NCI-H82 treated with DMSO at 0.1 percent for 48 hours (cell line): Measurements from ENCODE around the gene SAMD15.
"Not testable (repeated sequence)": the region's sequence is repeated elsewhere in the genome, so short reads cannot be mapped to it uniquely, and the experiment has no call there.

Experiments used
- DNase-seq: peaks from one replicate; lab custom pipeline; 2025; ENCODE audit not compliant: unreplicated experiment; lab: John Stamatoyannopoulos, UW

SAMD15 gene

GRCh38 chr14:77375164-77375950 is 1.8 kb upstream of the SAMD15 start:
- DNase-seq, result no peak

GRCh38 chr14:77375973-77376770 is 1.0 kb upstream of the SAMD15 start:
- DNase-seq, result no peak

DNA sequence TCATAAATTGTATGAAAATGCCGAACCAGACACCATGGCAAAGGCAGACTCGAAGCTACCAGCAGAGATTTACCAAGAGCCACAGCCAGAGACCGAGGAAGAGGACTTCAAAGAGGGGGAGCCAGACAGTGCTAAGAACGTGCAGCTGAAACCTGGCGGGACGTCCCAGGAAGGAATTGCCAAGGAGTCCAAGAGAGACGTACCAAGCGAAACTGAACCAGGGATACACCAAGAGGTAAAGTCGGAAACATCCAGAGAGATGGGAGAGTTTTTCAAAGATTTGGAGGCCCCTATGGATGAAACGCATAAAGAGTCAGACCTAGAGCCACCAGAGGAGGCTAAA is 294 bp downstream of the SAMD15 start:
- no peak for DNase-seq

DNA sequence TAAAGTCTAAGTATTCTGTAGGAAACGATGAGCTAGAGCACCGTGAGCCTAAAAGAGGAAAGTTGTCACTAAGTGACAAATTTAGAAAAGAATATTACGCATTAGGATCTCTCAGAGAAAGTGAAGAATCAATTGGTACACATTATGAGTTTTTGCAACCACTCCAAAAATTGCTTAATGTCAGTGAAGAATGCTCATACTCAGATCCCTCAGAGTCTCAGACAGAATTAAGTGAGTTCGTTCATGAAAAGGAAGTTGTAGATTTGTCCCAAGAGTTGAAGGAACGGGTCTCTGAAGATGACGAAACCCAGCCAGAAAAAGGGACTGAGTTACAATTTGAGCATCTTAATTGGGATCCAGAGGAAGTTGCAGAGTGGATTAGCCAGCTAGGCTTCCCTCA is 1.5 kb downstream of the SAMD15 start:
- no peak for DNase-seq

DNA sequence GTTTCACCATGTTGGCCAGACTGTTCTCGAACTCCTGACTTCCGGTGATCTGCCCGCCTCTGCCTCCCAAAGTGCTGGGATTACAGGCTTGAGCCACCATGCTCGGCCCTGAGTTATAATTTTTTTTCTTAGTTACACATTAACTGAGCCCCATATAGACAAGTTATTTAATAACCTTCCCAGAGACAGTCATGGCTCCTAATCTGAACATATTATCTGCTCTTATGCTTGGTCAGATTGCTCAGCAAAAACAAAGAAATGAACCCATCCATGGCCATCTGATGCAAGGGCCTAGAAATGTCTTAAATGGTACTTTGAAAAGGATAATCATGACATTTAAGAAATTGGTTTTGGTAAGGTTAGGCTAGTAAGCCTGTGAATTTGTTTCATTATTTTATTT is 13.0 kb downstream of the SAMD15 start:
- no peak for DNase-seq

DNA sequence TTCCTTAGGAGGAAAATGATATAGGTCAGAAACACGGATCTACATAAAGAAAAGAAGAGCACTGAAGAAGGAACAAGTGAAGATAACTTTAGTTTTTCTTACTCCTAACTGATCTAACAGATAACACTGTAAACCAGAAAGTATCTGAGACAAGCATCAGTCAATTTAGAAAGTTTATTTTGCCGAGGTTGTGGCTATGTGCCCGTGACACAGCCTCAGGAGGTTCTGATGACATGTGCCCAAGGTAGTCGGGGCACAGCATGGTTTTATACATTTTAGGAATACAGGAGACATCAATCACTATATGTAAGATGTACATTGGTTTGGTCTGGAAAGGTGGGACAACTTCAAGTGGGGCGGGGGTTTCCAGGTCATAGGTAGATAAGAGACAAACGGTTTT is 23.0 kb downstream of the SAMD15 start:
- DNase-seq, result no peak

GRCh38 chr14:77403768-77404167 is 26.6 kb downstream of the SAMD15 start:
- no peak for DNase-seq

- no peak for DNase-seq
Observed at GRCh38 chr14:77406086-77406485, 28.9 kb downstream of the SAMD15 start.

DNA sequence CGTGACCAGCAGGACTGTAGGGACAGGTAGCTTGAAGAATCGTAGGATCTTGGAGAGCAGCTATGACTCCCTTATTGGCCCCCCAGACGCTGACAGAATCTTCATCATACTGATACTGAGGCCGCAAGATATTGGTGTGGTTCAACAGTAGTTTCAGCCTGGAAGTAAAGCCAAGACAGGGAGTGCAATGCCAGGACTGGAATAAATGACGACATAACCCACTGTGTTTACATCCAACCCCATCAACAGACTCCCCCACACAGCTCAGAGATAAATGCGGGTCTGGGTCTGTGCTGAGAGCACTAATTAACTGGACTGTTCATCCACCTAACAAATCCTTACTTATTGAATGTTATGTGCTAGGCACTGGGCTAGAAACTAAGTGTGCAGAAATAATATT is 29.5 kb downstream of the SAMD15 start:
- no peak for DNase-seq

DNA sequence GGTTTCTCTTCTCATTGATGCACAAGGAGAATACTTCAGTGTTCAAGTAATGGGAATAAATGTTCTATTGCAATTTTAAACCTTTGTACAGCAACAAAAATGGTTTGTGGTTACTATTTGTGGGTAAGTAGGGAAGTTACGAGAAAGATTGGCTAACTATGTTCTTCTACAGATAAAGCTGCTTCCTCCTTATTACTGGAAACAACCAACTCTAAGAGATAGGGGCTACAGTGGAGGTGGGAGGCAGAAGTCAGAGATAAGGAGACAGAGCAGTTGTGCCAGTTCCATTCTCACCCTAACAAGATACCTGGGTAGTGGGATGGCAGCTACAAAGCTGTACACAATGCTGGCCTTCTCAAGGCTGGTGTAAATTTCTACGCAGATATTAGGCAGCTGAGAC is 30.0 kb downstream of the SAMD15 start:
- DNase-seq, result no peak

DNA sequence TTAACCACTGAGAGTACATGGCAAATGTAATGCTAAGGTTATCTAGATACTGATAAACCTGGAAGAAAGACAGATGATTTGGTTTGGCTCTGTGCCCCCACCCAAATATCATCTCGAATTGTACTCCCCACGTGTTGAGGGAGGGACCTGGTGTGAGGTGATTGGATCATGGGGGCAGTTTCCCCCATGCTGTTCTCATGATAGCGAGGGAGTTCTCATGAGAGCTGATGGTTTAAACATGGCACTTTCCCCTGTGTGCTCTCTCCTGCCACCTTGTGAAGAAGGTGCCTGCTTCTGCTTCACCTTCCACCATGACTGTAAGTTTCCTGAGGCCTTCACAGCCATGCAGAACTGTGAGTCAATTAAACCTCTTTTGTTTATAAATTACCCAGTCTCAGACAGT is 32.0 kb downstream of the SAMD15 start:
- no peak for DNase-seq

GRCh38 chr14:77415403-77416030 is 38.3 kb downstream of the SAMD15 start:
- DNase-seq, result not testable (repeated sequence)

DNA sequence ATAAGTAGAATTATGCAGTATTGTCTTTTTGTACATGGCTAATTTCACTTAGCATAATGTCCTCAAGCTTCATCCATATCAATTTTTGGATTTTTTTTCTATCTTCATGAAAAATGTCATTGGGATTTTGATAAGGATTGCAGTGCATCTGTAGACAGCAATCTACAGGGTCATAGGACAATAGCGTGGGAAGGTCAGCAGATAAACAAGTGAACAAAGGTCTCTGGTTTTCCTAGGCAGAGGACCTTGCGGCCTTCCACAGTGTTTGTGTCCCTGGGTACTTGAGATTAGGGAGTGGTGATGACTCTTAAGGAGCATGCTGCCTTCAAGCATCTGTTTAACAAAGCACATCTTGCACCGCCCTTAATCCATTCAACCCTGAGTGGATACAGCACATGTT is 38.9 kb downstream of the SAMD15 start:
- not testable (repeated sequence) for DNase-seq

- no peak for DNase-seq
Observed at GRCh38 chr14:77416836-77417235, 39.7 kb downstream of the SAMD15 start.

- no peak for DNase-seq
Observed at GRCh38 chr14:77421201-77421600, 44.0 kb downstream of the SAMD15 start.

DNA sequence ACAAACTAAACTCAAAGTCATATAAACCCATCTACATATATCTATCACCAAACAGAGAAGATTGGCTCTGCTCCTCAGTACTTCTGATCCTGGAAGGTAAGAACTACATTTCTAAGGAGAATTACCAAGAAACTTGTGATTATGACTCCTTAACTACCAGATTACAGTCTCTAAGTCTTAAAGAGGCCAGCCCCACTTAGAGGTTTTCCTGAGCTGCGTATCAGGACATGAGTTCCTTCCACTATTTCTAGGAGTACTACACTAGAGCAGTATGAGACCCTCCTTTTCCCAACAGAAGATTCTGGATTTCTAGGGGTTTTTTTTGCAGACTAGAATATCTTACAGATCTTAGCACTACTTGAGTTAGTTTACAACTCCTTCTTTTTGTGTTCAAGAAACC is 46.2 kb downstream of the SAMD15 start, which contains the start of gene NOXRED1:
TSS of gene NOXRED1 (minus strand) at position 101 of the 400 bp plus-strand sequence. CDS start 634 bp downstream, outside the sequence.
- DNase-seq, result no peak

- no peak for DNase-seq
Observed at GRCh38 chr14:77424862-77425261, 47.7 kb downstream of the SAMD15 start.

DNA sequence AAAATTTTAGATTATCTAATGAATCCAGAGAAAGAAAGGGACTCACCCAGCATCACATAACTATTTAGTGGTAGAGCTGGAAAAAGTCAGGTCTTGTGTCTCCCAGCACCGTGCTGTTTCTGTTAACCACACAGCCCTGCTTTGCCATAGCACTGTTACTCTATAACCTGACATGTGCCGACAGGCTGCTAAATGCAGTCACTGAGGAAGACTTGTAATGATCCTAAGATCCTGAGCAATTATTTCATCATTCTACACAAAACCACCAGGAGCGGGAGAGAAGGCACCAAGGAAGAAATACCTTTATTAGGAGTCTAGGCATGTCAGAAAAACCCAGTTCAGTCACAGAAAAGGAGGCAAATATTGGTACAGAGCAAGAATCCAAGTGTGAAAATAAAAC is 49.2 kb downstream of the SAMD15 start:
- no peak for DNase-seq

DNA sequence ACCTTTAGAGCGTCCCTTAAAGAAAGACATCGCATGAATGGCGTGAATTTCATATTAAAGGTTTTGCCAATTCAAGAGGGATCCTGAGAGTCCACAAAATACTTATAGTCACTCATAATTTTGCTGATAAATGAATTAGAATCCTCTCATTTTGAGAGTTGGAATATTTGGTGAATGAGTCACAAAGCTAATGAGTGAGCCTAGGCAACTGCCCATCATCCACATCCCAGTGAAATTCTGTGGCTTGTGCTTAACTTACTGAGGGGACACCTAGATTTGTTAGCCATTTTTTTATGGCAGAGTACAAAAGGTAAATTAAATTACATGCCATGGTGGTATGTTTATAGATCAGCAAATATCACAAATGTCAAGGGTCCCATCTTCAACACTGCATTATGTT is 58.9 kb downstream of the SAMD15 start:
- no peak for DNase-seq

DNA sequence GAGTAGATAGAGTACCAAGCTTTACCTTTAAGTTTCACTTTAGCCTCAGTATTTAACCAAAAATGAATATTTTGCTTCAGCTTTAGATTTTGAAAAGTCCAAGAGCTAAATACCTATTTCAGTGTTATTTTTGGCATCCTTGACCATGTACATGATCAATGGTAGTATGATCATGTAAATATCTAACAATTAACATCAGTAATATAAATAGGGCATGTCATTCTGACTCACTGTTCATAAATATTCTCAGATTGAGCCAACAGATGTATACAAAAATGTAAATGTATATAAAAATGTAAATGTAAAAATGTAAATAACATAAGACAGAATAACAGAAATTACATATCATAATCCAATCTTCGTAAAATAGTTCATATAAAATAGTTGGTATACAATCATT is 61.4 kb downstream of the SAMD15 start:
- no peak for DNase-seq

- no peak for DNase-seq
Observed at GRCh38 chr14:77439861-77440260, 62.7 kb downstream of the SAMD15 start.
